Neural cell (in vitro differentiated cells): Measurements from ENCODE around the gene TBX15. TPM values are rescaled to one million over a fixed set of nuclear protein-coding genes. Genes with fewer than 3 reads are reported as not detected.

ENCODE experiments used
- H2AFZ ChIP-seq: fragments of 200-600, 300-800 bp; sonication (generic), shearing (Covaris generic); 2 replicates; pipeline ENCODE4 v1.6.0; 2014; ENCODE audit warnings: low read depth, mild to moderate bottlenecking, antibody characterized with exemption, low read length, moderate library complexity
- H3F3A ChIP-seq: fragments of 200-600 bp; shearing (Covaris generic); 2 replicates; pipeline ENCODE4 v1.6.1; 2016; ENCODE audit warnings: mild to moderate bottlenecking, moderate library complexity, mixed read lengths, antibody characterized with exemption, low read length; ENCODE audit not compliant: insufficient read depth, poor library complexity, severe bottlenecking
- H3K27ac ChIP-seq: fragments of 200-600, 300-800 bp; sonication (generic), shearing (Covaris generic); 2 replicates; pipeline ENCODE4 v1.5.1; 2014; ENCODE audit warnings: mild to moderate bottlenecking, low read length, moderate library complexity
- H3K27me3 ChIP-seq: fragments of 300-800, 200-600 bp; sonication (generic), shearing (Covaris generic); 2 replicates; pipeline ENCODE4 v1.6.0; 2014; ENCODE audit warnings: mild to moderate bottlenecking, low read depth, low read length, moderate library complexity; ENCODE audit not compliant: insufficient read depth
- H3K36me3 ChIP-seq: fragments of 300-800, 200-600 bp; sonication (generic), shearing (Covaris generic); 2 replicates; pipeline ENCODE4 v1.5.1; 2014; ENCODE audit warnings: mild to moderate bottlenecking, antibody characterized with exemption, low read length, moderate library complexity; ENCODE audit not compliant: insufficient read depth
- H3K4me2 ChIP-seq: fragments of 300-800, 200-600 bp; sonication (generic), shearing (Covaris generic); 2 replicates; pipeline ENCODE4 v1.6.0; 2014; ENCODE audit warnings: mild to moderate bottlenecking, low read length
- H3K4me3 ChIP-seq: fragments of 300-800, 200-600 bp; sonication (generic), shearing (Covaris generic); 2 replicates; pipeline ENCODE4 v1.5.1; 2014; ENCODE audit warnings: mild to moderate bottlenecking, low read length, moderate library complexity
- H3K79me2 ChIP-seq: fragments of 200-600 bp; shearing (Covaris generic); replicated peaks from 2 replicates; pipeline ENCODE4 v1.6.0; 2014; ENCODE audit warnings: mild to moderate bottlenecking, low read length, moderate library complexity; ENCODE audit not compliant: insufficient read depth
- H3K9ac ChIP-seq: fragments of 300-800, 200-600 bp; sonication (generic), shearing (Covaris generic); 2 replicates; pipeline ENCODE4 v1.6.1; 2016; ENCODE audit warnings: mild to moderate bottlenecking, low read length, mixed read lengths
- H3K9me2 ChIP-seq: fragments of 200-600 bp; shearing (Covaris generic); 2 replicates; pipeline ENCODE4 v1.6.1; 2016; ENCODE audit warnings: mild to moderate bottlenecking, low read length, mixed read lengths; ENCODE audit not compliant: insufficient read depth
- H3K9me3 ChIP-seq: fragments of 200-600, 300-800 bp; sonication (generic), shearing (Covaris generic); 2 replicates; pipeline ENCODE4 v1.6.1; 2016; ENCODE audit warnings: mild to moderate bottlenecking, mixed run types, low read length, moderate library complexity, mixed read lengths
- H4K20me1 ChIP-seq: fragments of 200-600 bp; shearing (Covaris generic); 2 replicates; pipeline ENCODE4 v1.6.1; 2016; ENCODE audit warnings: mild to moderate bottlenecking, mixed run types; ENCODE audit not compliant: insufficient read depth
- CTCF ChIP-seq: fragments of 450-650 bp; IDR thresholded peaks from 2 replicates; pipeline ENCODE4 v1.5.1; 2014; ENCODE audit warnings: antibody characterized with exemption, mild to moderate bottlenecking, moderate library complexity; ENCODE audit not compliant: poor library complexity, severe bottlenecking
- EP300 ChIP-seq: fragments of 450-650 bp; conservative IDR thresholded peaks from 2 replicates; pipeline ENCODE4 v1.6.1; 2014; ENCODE audit warnings: antibody characterized with exemption, mild to moderate bottlenecking, moderate library complexity; ENCODE audit not compliant: poor library complexity, severe bottlenecking
- EZH2 ChIP-seq: fragments of 200-600, 300-800 bp; shearing (Covaris generic), sonication (generic); IDR thresholded peaks from 2 replicates; pipeline ENCODE4 v1.6.1; 2014; ENCODE audit warnings: antibody characterized with exemption, low read length, borderline replicate concordance, mild to moderate bottlenecking; ENCODE audit not compliant: insufficient read depth, poor library complexity, severe bottlenecking
- MXI1 ChIP-seq: fragments of 450-650 bp; conservative IDR thresholded peaks from 2 replicates; pipeline ENCODE4 v1.6.1; 2014; ENCODE audit warnings: antibody characterized with exemption, mild to moderate bottlenecking; ENCODE audit not compliant: poor library complexity, severe bottlenecking
- POLR2AphosphoS5 ChIP-seq: IDR thresholded peaks from 2 replicates; pipeline ENCODE4 v1.6.1; 2012
- RAD21 ChIP-seq: fragments of 450-650 bp; conservative IDR thresholded peaks from 2 replicates; pipeline ENCODE4 v1.6.1; 2014; ENCODE audit warnings: antibody characterized with exemption, mild to moderate bottlenecking, moderate library complexity
- REST ChIP-seq: IDR thresholded peaks from 2 replicates; pipeline ENCODE4 v1.6.1; 2012; ENCODE audit warnings: borderline replicate concordance
- SMC3 ChIP-seq: fragments of 450-650 bp; conservative IDR thresholded peaks from 2 replicates; pipeline ENCODE4 v1.6.1; 2014; ENCODE audit warnings: antibody characterized with exemption, mild to moderate bottlenecking, moderate library complexity; ENCODE audit not compliant: poor library complexity
- TAF1 ChIP-seq: IDR thresholded peaks from 2 replicates; pipeline ENCODE4 v1.6.1; 2012; ENCODE audit warnings: low read depth
- polyA plus RNA-seq: library from polyadenylated mRNA; depleted of rRNA; stranded (reverse); fragments of >200 nt; gene quantifications from 2 replicates; pipeline ENCODE4 v1.2.3, GENCODE V29; 2014

TBX15 gene
- polyA plus RNA-seq, 1 donor from 2014 or later: 0.10 TPM

- Histone ChIP-seq H3K27me3 (no peaks in the 10 kb centered on the region), H2AFZ (no peak overlapping the region), H3F3A (no peaks in the 10 kb centered on the region), H3K4me2 (no peak overlapping the region), H3K27ac (no peak overlapping the region), H3K79me2 (no peaks in the 10 kb centered on the region), H3K9me3 (no peaks in the 10 kb centered on the region), H3K36me3 (no peaks in the 10 kb centered on the region), H3K9ac (no peak overlapping the region), H3K9me2 (no peaks in the 10 kb centered on the region), H4K20me1 (no peaks in the 10 kb centered on the region), H3K4me3 (no peak overlapping the region)
- TF ChIP-seq CTCF (no peak), RAD21 (no peak), SMC3 (no peak), POLR2AphosphoS5 (no peak), TAF1 (no peak), REST (no peak)
Observed at GRCh38 chr1:118842452-118843201, 145.5 kb downstream of the TBX15 start.

- Histone ChIP-seq H4K20me1 (no peaks in the 10 kb centered on the region), H2AFZ (no peak overlapping the region), H3K27ac (no peak overlapping the region), H3K9me2 (no peaks in the 10 kb centered on the region), H3K27me3 (no peaks in the 10 kb centered on the region), H3K79me2 (no peaks in the 10 kb centered on the region), H3K9me3 (no peaks in the 10 kb centered on the region), H3K4me3 (no peak overlapping the region), H3F3A (no peaks in the 10 kb centered on the region), H3K36me3 (no peaks in the 10 kb centered on the region), H3K4me2 (no peak overlapping the region), H3K9ac (no peak overlapping the region)
- TF ChIP-seq CTCF: no peak
- TF ChIP-seq EP300: no peak
- TF ChIP-seq MXI1: no peak
- no peak for TF ChIP-seq SMC3
- TF ChIP-seq POLR2AphosphoS5: no peak
- TF ChIP-seq TAF1: no peak
- no peak for TF ChIP-seq EZH2
- TF ChIP-seq REST: no peak
- no peak for TF ChIP-seq RAD21
Observed at GRCh38 chr1:118841521-118841920, 146.6 kb downstream of the TBX15 start.
